Testis (tissue), 3 donors: ENCODE data around the gene WDR93. TPM values are rescaled to one million over a fixed set of nuclear protein-coding genes. Genes with fewer than 3 reads are reported as not detected.
"Not testable (repeated sequence)": the region's sequence is repeated elsewhere in the genome, so short reads cannot be mapped to it uniquely, and the experiment has no call there.

ENCODE experiments used
- DNase-seq: peaks from one replicate; pipeline ENCODE4 v3.0.0-alpha.2; 2019
- H3K27ac ChIP-seq, 2 donors: fragments of 200-600 bp; sonication (generic); one replicate each; pipeline ENCODE4 v1.5.1; 2019
- H3K27me3 ChIP-seq: fragments of 200-600 bp; sonication (generic); one replicate; pipeline ENCODE4 v1.5.1; 2019
- H3K36me3 ChIP-seq: fragments of 200-600 bp; sonication (generic); one replicate; pipeline ENCODE4 v1.5.1; 2017; ENCODE audit warnings: low read depth; ENCODE audit errors: missing control alignments
- H3K4me1 ChIP-seq: fragments of 200-600 bp; sonication (generic); one replicate; pipeline ENCODE4 v1.5.1; 2019
- H3K4me3 ChIP-seq, 2 donors: fragments of 200-600 bp; sonication (generic); one replicate each; pipeline ENCODE4 v1.5.1; 2017 to 2019
- H3K9me3 ChIP-seq: fragments of 200-600 bp; sonication (generic); one replicate; pipeline ENCODE4 v1.5.1; 2017
- POLR2A ChIP-seq: fragments of 450-650 bp; IDR thresholded peaks from one replicate; pipeline ENCODE4 v1.6.1; 2017; ENCODE audit warnings: antibody characterized with exemption, mild to moderate bottlenecking, moderate library complexity
- WGBS, 2 donors: methylation state at CpG; one replicate each; pipeline ENCODE4 v1.1.5; 2018; 5-methylcytosine and 5-hydroxymethylcytosine counted together
- intact Hi-C: fragments of 100-400 bp; cut with DNase I; formaldehyde crosslinking; loops from one replicate; pipeline ENCODE4 v1.15.1; 2023; ENCODE audit warnings: low total_unique reads
- polyA plus RNA-seq: library from polyadenylated mRNA; stranded (reverse); fragments of 350-450 nt; fragmentation: Illumina TruSeq; extraction: RNeasy Lipid Tissue Mini Kit (QIAGEN cat#74804); gene quantifications from one replicate; pipeline ENCODE4 v1.2.3, GENCODE V29; 2014; ENCODE audit warnings: low read depth, low replicate concordance; ENCODE audit not compliant: insufficient read depth
- total RNA-seq, 2 donors: library from RNA; depleted of rRNA; stranded (reverse); fragments of >200 nt; gene quantifications; one replicate each; pipeline ENCODE4 v1.2.3, GENCODE V29; 2016
- TF ChIP-seq, protein P1 (sequence below), 3 experiments: fragments of 450-650 bp in 2 of 3; fragments of 200-600 bp in 1 of 3; sonication (generic) in 1 of 3; IDR thresholded peaks; one replicate each; pipeline ENCODE4 v1.5.1; 2016 to 2019; ENCODE audit warnings: antibody characterized with exemption in 3 of 3, mild to moderate bottlenecking in 2 of 3, moderate library complexity in 1 of 3

The WDR93 gene
- total and polyA plus RNA-seq, 3 donors from 2014 or later, result 8.1 to 31.9 (median 12.3) TPM

DNA sequence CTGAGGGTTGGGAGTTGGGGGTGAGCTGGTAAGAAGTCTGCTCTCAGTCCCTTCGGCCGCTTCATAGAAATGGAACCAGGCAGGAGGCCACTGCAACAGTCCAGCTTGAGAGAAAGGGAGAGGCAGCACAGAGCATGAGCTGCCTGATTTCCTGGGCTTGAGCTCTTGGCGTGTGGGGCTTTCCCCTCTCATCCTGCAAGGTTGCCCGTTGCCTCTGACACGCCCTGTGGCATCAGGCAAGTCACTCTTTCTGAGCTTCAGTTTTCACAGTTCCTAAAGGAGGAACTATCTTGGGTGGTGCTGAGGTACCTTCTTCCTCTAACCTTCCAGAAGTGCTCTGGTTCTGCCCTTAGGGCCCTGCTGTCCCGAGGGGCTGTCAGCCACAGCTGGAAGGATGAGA, 90.4 kb downstream of the WDR93 start:
- intact Hi-C loops, result no loop called here
- 83% methylated on average over 3 to 6 of the region's 6 CpGs for WGBS, 2 donors
- H3K27ac ChIP-seq, result no peak overlapping the region

DNA sequence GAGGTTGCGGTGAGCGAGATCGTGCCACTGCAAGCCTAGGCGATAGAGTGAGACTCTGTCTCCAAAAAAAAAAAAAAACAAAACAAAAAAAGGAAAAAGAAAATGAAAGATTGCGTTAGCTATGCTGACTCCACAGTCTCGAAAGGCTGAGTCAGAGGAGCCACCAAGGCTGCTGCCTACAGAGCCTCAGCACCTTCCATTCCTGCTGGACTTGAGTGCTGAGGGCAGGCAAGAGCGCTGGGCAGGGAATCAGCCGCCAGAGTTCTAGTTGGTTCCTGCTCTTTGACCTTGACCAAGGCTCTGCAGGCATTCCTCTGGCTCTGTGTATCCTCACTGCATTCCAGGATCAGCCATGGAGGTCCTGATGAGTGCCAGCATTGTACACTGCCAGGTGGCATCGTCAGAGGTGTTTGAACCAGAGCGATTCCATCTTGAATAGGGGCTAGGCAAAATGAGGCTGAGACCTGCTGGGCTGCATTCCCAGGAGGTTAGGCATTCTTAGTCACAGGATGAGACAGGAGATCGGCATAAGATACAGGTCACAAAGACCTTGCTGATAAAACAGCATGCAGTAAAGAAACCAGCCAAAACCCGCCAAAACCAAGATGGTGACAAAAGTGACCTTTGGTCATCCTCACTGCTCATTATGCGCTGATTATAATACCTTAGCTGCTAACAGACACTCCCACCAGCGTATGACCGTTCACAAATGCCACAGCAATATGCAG, 91.4 kb downstream of the WDR93 start:
- intact Hi-C loops, result no loop called here

More for the DNA sequence above, 90.4 kb downstream of the WDR93 start:
- Histone ChIP-seq H3K27me3 (no peaks in the 10 kb centered on the region), H3K36me3 (no peaks in the 10 kb centered on the region), H3K4me1 (peaks cover 3% of the 10 kb centered on the region), H3K4me3 (no peak overlapping the region), H3K9me3 (no peaks in the 10 kb centered on the region)
- DNase-seq, result no peak
- no peak for TF ChIP-seq POLR2A
- TF ChIP-seq, protein P1, sequence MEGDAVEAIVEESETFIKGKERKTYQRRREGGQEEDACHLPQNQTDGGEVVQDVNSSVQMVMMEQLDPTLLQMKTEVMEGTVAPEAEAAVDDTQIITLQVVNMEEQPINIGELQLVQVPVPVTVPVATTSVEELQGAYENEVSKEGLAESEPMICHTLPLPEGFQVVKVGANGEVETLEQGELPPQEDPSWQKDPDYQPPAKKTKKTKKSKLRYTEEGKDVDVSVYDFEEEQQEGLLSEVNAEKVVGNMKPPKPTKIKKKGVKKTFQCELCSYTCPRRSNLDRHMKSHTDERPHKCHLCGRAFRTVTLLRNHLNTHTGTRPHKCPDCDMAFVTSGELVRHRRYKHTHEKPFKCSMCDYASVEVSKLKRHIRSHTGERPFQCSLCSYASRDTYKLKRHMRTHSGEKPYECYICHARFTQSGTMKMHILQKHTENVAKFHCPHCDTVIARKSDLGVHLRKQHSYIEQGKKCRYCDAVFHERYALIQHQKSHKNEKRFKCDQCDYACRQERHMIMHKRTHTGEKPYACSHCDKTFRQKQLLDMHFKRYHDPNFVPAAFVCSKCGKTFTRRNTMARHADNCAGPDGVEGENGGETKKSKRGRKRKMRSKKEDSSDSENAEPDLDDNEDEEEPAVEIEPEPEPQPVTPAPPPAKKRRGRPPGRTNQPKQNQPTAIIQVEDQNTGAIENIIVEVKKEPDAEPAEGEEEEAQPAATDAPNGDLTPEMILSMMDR (IDR thresholded peaks at IDR 0.05), result no peak

DNA sequence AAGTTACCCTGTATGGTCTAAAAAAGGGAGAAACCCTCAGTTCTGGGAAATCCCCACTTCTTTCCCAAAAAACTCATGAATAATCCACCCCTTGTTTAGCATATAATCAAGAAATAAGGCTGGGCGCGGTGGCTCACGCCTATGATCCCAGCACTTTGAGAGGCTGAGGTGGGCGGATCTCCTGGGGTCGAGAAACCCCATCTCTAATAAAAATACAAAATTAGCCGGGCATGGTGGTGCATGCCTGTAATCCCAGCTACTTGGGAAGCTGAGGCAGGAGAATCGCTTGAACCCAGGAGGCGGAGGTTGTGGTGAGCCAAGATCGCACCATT, 92.0 kb downstream of the WDR93 start:
- H3K36me3 ChIP-seq, H3K27ac ChIP-seq, H3K4me1 ChIP-seq, intact Hi-C loops, DNase-seq, H3K27me3 ChIP-seq, H3K9me3 ChIP-seq, H3K4me3 ChIP-seq: not testable (repeated sequence)
- 94% methylated on average over 9 of the region's 9 CpGs for WGBS, 2 donors

More for the DNA sequence above, 91.4 kb downstream of the WDR93 start:
- H3K4me1 ChIP-seq, result no peaks in the 10 kb centered on the region
- no peaks in the 10 kb centered on the region for H3K27me3 ChIP-seq
- H3K27ac ChIP-seq, result no peak overlapping the region
- TF ChIP-seq POLR2A, result no peak
- TF ChIP-seq, protein P1 (IDR thresholded peaks at IDR 0.05), result no peak
- no peaks in the 10 kb centered on the region for H3K9me3 ChIP-seq
- peak; percentile 25 for DNase-seq
- H3K36me3 ChIP-seq, result no peaks in the 10 kb centered on the region
- 73 to 84% methylated on average over 15 of the region's 15 CpGs for WGBS, 2 donors
- no peak overlapping the region for H3K4me3 ChIP-seq

DNA sequence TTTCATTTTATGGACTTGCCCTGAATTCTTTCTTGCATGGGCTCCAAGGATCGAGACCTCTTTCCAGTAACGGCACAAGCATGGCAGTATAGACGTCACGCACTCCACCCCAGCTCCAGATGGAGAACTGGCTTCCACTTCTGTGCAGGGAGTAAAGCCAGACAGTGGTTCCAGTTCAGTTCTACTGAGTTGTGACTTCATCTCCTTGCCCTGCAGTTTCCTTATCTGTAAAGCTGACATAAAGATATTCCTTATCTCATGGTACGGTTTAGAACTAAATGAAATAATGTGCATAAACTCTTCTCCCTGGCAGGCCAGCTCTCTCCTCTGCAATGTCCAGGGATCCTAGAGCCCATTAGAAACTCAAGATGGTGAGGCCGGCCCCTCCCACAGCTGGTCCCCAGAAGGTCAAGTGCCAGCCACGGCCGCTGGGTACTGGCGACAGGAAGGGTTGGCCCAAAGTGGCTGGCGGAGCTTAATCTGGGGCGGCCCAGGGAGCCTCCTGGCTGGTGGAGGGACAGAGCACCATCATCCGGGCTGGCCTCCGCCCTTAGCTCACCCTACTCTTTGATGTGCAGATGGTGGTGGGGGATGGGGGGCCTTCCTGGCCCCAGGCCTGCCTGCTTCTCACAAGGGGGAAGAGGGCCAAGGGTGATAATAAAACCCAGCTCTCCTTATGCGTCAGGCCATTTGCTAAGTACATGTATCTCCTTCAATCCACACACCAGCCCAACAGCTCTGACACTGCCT, 92.7 kb downstream of the WDR93 start:
- no peak overlapping the region for H3K4me3 ChIP-seq
- TF ChIP-seq POLR2A, result no peak
- TF ChIP-seq, protein P1 (IDR thresholded peaks at IDR 0.05), result no peak
- H3K36me3 ChIP-seq, result no peaks in the 10 kb centered on the region
- intact Hi-C loops, result no loop called here
- no peak overlapping the region for H3K27ac ChIP-seq
- no peaks in the 10 kb centered on the region for H3K9me3 ChIP-seq
- H3K4me1 ChIP-seq, result no peaks in the 10 kb centered on the region
- H3K27me3 ChIP-seq, result no peaks in the 10 kb centered on the region
- 69 to 77% methylated on average over 11 to 14 of the region's 14 CpGs for WGBS, 2 donors
- DNase-seq, result no peak

DNA sequence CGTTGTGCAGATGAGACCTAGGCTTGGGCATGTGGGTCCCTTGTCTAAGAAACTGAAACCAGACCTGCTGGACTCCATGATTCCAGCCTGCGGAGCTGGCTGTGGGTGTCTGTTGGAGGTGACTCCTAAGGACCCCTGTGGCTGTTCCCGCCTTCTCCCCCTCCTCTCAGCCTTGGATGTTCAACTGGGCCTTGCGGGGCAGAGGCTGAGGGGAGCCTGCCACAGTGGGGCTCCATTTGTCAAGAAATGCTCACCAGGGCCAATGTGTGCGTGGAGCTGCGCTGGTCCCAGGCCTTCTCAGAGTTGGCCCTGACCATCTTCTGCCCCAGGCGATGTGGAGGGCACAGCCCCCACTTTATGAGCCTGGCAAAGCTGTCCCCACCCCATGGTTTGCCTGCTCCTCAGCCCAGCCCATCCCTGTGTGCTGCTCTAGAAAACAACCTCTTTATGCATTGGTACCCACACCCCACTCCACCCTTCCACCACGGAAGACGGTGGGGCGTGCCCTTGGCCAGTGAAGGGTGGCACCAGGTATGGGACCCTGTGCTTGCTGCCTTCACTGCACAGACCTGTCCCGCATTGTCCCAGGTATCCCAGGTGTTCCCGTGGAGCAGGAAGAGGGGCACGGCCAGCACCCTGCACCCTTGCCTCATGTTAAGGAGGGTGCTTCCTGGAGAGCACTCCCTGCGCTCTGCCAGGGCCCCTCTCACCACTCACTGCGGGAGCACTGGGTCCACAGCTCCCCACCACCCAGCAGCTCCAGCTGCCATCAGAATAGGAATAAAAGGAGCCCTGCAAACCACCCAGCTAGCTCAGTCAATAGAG, 93.5 kb downstream of the WDR93 start:
- intact Hi-C loops, result no loop called here
- no peaks in the 10 kb centered on the region for H3K4me1 ChIP-seq
- WGBS, 2 donors, result 93 to 95% methylated on average over 6 to 11 of the region's 15 CpGs
- no peak for DNase-seq
- no peaks in the 10 kb centered on the region for H3K36me3 ChIP-seq
- H3K4me3 ChIP-seq, result no peak overlapping the region
- H3K9me3 ChIP-seq, result no peaks in the 10 kb centered on the region
- no peak for TF ChIP-seq POLR2A
- TF ChIP-seq, protein P1 (IDR thresholded peaks at IDR 0.05), result no peak
- H3K27me3 ChIP-seq, result no peaks in the 10 kb centered on the region
- no peak overlapping the region for H3K27ac ChIP-seq
